ENCODE measurements around the gene CDC26. TPM values are rescaled to one million over a fixed set of nuclear protein-coding genes. Genes with fewer than 3 reads are reported as not detected.

The CDC26 gene
- total RNA-seq, 2 experiments from 2014 or later: 28.0 to 30.4 TPM

DNA sequence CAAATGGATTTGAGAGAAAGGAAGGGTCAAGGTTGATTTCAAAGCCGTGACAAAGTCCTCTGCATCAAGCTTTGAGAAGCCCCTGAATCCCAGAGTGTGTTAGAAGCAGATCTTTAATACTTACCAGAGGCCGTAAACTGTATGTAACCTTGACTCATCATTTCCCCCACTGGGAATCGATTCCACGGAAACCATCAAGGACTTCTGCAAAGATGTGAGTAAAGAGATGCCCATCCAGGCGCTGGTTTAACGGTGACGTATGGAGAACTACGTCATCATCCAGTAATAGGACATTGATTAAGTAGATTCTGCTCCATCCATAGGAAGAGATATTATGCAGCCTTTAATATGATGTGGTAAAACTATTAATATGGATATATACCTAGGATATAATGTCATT is 26.2 kb upstream of the CDC26 start:
- no peaks in the 10 kb centered on the region for H3K4me1 Mint-ChIP-seq (ENCODE audit: low read depth)
- TF ChIP-seq CTCF (IDR thresholded peaks at IDR 0.05): no peak
- ChIA-PET POLR2A (no interaction called here), CTCF (interaction anchor here (1.8 kb wide), 1 partner anchor 27 kb away, joined by 6 read pairs; no protein-coding TSS in a partner anchor)
- no peaks in the 10 kb centered on the region for H3K36me3 Mint-ChIP-seq (ENCODE audit: low read depth)
- no peak overlapping the region for H3K27ac Mint-ChIP-seq
- intact Hi-C loops (cut with micrococcal nuclease): no loop called here
- no peaks in the 10 kb centered on the region for H3K9me3 Mint-ChIP-seq
- no peak for DNase-seq
- H3K4me3 Mint-ChIP-seq: no peak overlapping the region
- ATAC-seq: no peak
- H3K27me3 Mint-ChIP-seq: no peaks in the 10 kb centered on the region

GRCh38 chr9:113299800-113300292 is 24.5 kb upstream of the CDC26 start:
- POLR2A ChIA-PET: interaction anchor here (0.6 kb wide), 1 partner anchor 259 kb away, joined by 3 read pairs; no protein-coding TSS in a partner anchor
- intact Hi-C loops (cut with micrococcal nuclease): no loop called here

GRCh38 chr9:113298924-113299770 is 23.8 kb upstream of the CDC26 start:
- Mint-ChIP-seq H3K27ac (no peak overlapping the region), H3K36me3 (ENCODE audit: low read depth) (no peaks in the 10 kb centered on the region), H3K4me1 (ENCODE audit: low read depth) (no peaks in the 10 kb centered on the region), H3K4me3 (no peak overlapping the region), H3K9me3 (no peaks in the 10 kb centered on the region), H3K27me3 (no peaks in the 10 kb centered on the region)
- intact Hi-C loops (cut with micrococcal nuclease): no loop called here
- ATAC-seq: no peak
- CTCF ChIA-PET: no interaction called here
- POLR2A ChIA-PET: no interaction called here
- no peak for DNase-seq
- no peak for TF ChIP-seq CTCF (IDR thresholded peaks at IDR 0.05)

More at GRCh38 chr9:113299800-113300292, 24.5 kb upstream of the CDC26 start:
- Mint-ChIP-seq H3K4me3 (no peak overlapping the region), H3K27me3 (no peaks in the 10 kb centered on the region), H3K4me1 (ENCODE audit: low read depth) (no peaks in the 10 kb centered on the region), H3K36me3 (ENCODE audit: low read depth) (no peaks in the 10 kb centered on the region), H3K9me3 (no peaks in the 10 kb centered on the region), H3K27ac (no peak overlapping the region)
- DNase-seq (no peak), ATAC-seq (no peak)
- no peak for TF ChIP-seq CTCF (IDR thresholded peaks at IDR 0.05)
- CTCF ChIA-PET: no interaction called here

- Mint-ChIP-seq H3K9me3 (no peaks in the 10 kb centered on the region), H3K27me3 (no peaks in the 10 kb centered on the region), H3K4me3 (no peak overlapping the region), H3K4me1 (ENCODE audit: low read depth) (no peaks in the 10 kb centered on the region), H3K36me3 (ENCODE audit: low read depth) (no peaks in the 10 kb centered on the region), H3K27ac (no peak overlapping the region)
- ATAC-seq (no peak), DNase-seq (no peak)
- ChIA-PET CTCF (no interaction called here), POLR2A (no interaction called here)
- no peak for TF ChIP-seq CTCF (IDR thresholded peaks at IDR 0.05)
- intact Hi-C loops (cut with micrococcal nuclease): no loop called here
Observed at GRCh38 chr9:113298311-113298710, 22.9 kb upstream of the CDC26 start.
